Memory B cell (primary cell): ENCODE data around the gene NEK11.

ENCODE experiments used
- ATAC-seq: fragments of 150-1000 bp; cut with Tn5 transposase; 2 replicates; pipeline ENCODE4 v1.10.0; 2021; ENCODE audit warnings: low read depth, mild to moderate bottlenecking, moderate library complexity
- DNase-seq, 2 donors: peaks; one replicate each; pipeline ENCODE4 v3.0.0; 2022; ENCODE audit warnings: low spot score in 2 of 2
- H3K27ac Mint-ChIP-seq: one replicate; pipeline ENCODE4 v1.8.0; 2022; ENCODE audit warnings: mild to moderate bottlenecking, moderate library complexity, mixed read lengths
- H3K27me3 Mint-ChIP-seq: one replicate; pipeline ENCODE4 v1.8.0; 2022; ENCODE audit warnings: mixed read lengths
- H3K36me3 Mint-ChIP-seq: one replicate; pipeline ENCODE4 v1.8.0; 2022; ENCODE audit warnings: mild to moderate bottlenecking, mixed read lengths
- H3K4me1 Mint-ChIP-seq: one replicate; pipeline ENCODE4 v1.8.0; 2022; ENCODE audit warnings: mixed read lengths
- H3K4me3 Mint-ChIP-seq: one replicate; pipeline ENCODE4 v1.8.0; 2022; ENCODE audit warnings: mild to moderate bottlenecking, moderate library complexity, mixed read lengths
- H3K9me3 Mint-ChIP-seq: one replicate; pipeline ENCODE4 v1.8.0; 2022; ENCODE audit warnings: mixed read lengths

NEK11 gene

GRCh38 chr3:131396170-131396569 lies 369.5 kb downstream of the NEK11 start:
- ATAC-seq = no peak
- H3K9me3 Mint-ChIP-seq = no peaks in the 10 kb centered on the region
- no peak overlapping the region for H3K27ac Mint-ChIP-seq
- peaks cover 1% of the 10 kb centered on the region for H3K27me3 Mint-ChIP-seq
- DNase-seq = no peak
- H3K4me3 Mint-ChIP-seq = no peak overlapping the region
- H3K36me3 Mint-ChIP-seq = no peaks in the 10 kb centered on the region
- no peaks in the 10 kb centered on the region for H3K4me1 Mint-ChIP-seq

- Mint-ChIP-seq H3K27me3 (peaks cover 1% of the 10 kb centered on the region), H3K4me3 (no peak overlapping the region), H3K36me3 (no peaks in the 10 kb centered on the region), H3K9me3 (no peaks in the 10 kb centered on the region), H3K27ac (no peak overlapping the region), H3K4me1 (peaks cover 4% of the 10 kb centered on the region)
- DNase-seq (no peak), ATAC-seq (no peak)
Observed at GRCh38 chr3:131397889-131398288, 371.2 kb downstream of the NEK11 start.
